CD4-positive, alpha-beta T cell treated with Interleukin-15 for 1 hour (primary cell): ENCODE results near the gene GPER1.

Experiments used
- DNase-seq: peaks from one replicate; pipeline ENCODE4 v3.0.0-alpha.2; 2020

The GPER1 gene

GRCh38 chr7:1090686-1091643 is 3.1 kb downstream of the GPER1 start:
- no peak for DNase-seq

GRCh38 chr7:1091644-1092027 is 3.7 kb downstream of the GPER1 start:
- no peak for DNase-seq

GRCh38 chr7:1092161-1092632 is 4.3 kb downstream of the GPER1 start:
- DNase-seq = no peak

GRCh38 chr7:1092806-1093501 is 5.0 kb downstream of the GPER1 start:
- no peak for DNase-seq

GRCh38 chr7:1093502-1093843 is 5.6 kb downstream of the GPER1 start:
- no peak for DNase-seq

- no peak for DNase-seq
These were observed 6.1 kb downstream of the GPER1 start for GRCh38 chr7:1093916-1094508.

- no peak for DNase-seq
These were observed 7.0 kb downstream of the GPER1 start for GRCh38 chr7:1094870-1095269.

GRCh38 chr7:1095621-1096155 is 7.8 kb downstream of the GPER1 start:
- DNase-seq = no peak

GRCh38 chr7:1096156-1097119 is 8.5 kb downstream of the GPER1 start:
- no peak for DNase-seq

GRCh38 chr7:1097120-1097504 is 9.2 kb downstream of the GPER1 start:
- DNase-seq = no peak

GRCh38 chr7:1098243-1099153 is 10.6 kb downstream of the GPER1 start:
- DNase-seq = no peak

GRCh38 chr7:1099154-1099542 is 11.2 kb downstream of the GPER1 start:
- DNase-seq = no peak

GRCh38 chr7:1099637-1100036 is 11.7 kb downstream of the GPER1 start:
- no peak for DNase-seq

- no peak for DNase-seq
These were observed 12.5 kb downstream of the GPER1 start for GRCh38 chr7:1100386-1100785.

GRCh38 chr7:1100834-1101562 is 13.1 kb downstream of the GPER1 start:
- no peak for DNase-seq

GRCh38 chr7:1101563-1102431 is 13.9 kb downstream of the GPER1 start:
- no peak for DNase-seq

GRCh38 chr7:1103009-1103788 is 15.3 kb downstream of the GPER1 start:
- DNase-seq = no peak

GRCh38 chr7:1103789-1104515 is 16.0 kb downstream of the GPER1 start:
- DNase-seq = no peak
